DOHH2 (cell line): Measurements from ENCODE around the gene PITX3.

Experiments
- EZH2phosphoT487 ChIP-seq: fragments of 200-600 bp; sonication (generic); IDR thresholded peaks from 2 replicates; pipeline ENCODE4 v1.6.1; 2017; ENCODE audit warnings: borderline replicate concordance, mild to moderate bottlenecking, antibody characterized with exemption, low read length, moderate library complexity, mixed read lengths
- TF ChIP-seq, protein P1 (sequence below): fragments of 200-600 bp; sonication (generic); IDR thresholded peaks from one replicate; pipeline ENCODE4 v1.5.1; 2014; ENCODE audit warnings: antibody characterized with exemption, mild to moderate bottlenecking, low read depth, low read length; ENCODE audit not compliant: poor library complexity, severe bottlenecking

DNA sequence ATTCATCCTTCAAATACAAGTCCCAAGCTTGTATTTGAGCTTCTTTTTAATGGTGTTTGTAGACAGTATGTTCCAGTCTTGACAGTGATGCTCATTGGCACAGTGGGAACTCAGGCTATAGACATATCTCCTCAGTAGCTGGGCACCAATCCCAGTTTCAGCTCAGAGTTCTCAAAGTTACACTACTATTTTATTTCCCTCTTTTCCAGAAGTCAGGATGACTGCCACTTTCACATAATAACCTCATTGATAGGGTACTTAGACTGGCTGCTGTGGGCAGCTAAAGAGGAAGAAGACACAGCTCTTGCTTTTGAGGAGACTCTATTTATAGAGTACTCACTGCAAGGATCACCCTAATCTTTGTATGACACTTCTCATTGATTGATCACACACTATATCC, 6.4 kb upstream of the PITX3 start:
- TF ChIP-seq EZH2phosphoT487 = no peak
- TF ChIP-seq, protein P1, sequence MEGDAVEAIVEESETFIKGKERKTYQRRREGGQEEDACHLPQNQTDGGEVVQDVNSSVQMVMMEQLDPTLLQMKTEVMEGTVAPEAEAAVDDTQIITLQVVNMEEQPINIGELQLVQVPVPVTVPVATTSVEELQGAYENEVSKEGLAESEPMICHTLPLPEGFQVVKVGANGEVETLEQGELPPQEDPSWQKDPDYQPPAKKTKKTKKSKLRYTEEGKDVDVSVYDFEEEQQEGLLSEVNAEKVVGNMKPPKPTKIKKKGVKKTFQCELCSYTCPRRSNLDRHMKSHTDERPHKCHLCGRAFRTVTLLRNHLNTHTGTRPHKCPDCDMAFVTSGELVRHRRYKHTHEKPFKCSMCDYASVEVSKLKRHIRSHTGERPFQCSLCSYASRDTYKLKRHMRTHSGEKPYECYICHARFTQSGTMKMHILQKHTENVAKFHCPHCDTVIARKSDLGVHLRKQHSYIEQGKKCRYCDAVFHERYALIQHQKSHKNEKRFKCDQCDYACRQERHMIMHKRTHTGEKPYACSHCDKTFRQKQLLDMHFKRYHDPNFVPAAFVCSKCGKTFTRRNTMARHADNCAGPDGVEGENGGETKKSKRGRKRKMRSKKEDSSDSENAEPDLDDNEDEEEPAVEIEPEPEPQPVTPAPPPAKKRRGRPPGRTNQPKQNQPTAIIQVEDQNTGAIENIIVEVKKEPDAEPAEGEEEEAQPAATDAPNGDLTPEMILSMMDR = no peak
